Peyer's patch (tissue), 4 donors: ENCODE results near the gene HCFC1. TPM values are rescaled to one million over a fixed set of nuclear protein-coding genes. Genes with fewer than 3 reads are reported as not detected.

Experiments
- DNase-seq, 3 donors: peaks; one replicate each; pipeline ENCODE4 v3.0.0-alpha.2; 2017 to 2019
- H3K27ac ChIP-seq, 4 donors: fragments of 200-600 bp; sonication (generic); one replicate each; pipeline ENCODE4 v1.5.1; 2016 to 2019
- H3K27me3 ChIP-seq, 2 donors: fragments of 200-600 bp; sonication (generic); one replicate each; pipeline ENCODE4 v1.5.1; 2019
- H3K36me3 ChIP-seq, 3 donors: fragments of 200-600 bp; sonication (generic); one replicate each; pipeline ENCODE4 v1.5.1; 2016 to 2019
- H3K4me1 ChIP-seq, 4 donors: fragments of 200-600 bp; sonication (generic); one replicate each; pipeline ENCODE4 v1.5.1; 2016 to 2019
- H3K4me3 ChIP-seq, 4 donors: fragments of 200-600 bp; sonication (generic); 1 replicate in 3 of 4; 2 replicates in 1 of 4; pipeline ENCODE4 v1.5.1; 2016 to 2019; ENCODE audit warnings: mild to moderate bottlenecking in 1 of 4
- H3K9me3 ChIP-seq, 4 donors: fragments of 200-600 bp; sonication (generic); one replicate each; pipeline ENCODE4 v1.5.1; 2016 to 2019; ENCODE audit warnings: mild to moderate bottlenecking in 1 of 4
- POLR2A ChIP-seq, 2 donors: fragments of 450-650 bp; IDR thresholded peaks; one replicate each; pipeline ENCODE4 v1.5.1; 2017; ENCODE audit warnings: antibody characterized with exemption in 2 of 2, mild to moderate bottlenecking in 2 of 2, moderate library complexity in 2 of 2
- total RNA-seq, 4 donors: library from RNA; depleted of rRNA; stranded (reverse); fragments of >200 nt; gene quantifications; one replicate each; pipeline ENCODE4 v1.1.0, GENCODE V29; 2016
- TF ChIP-seq, protein P1 (sequence below), 6 experiments: fragments of 450-650 bp in 4 of 6; fragments of 200-600 bp in 2 of 6; sonication (generic) in 1 of 6; IDR thresholded peaks; one replicate each; pipeline ENCODE4 v1.5.1; 2017 to 2019; ENCODE audit warnings: antibody characterized with exemption in 6 of 6, mild to moderate bottlenecking in 3 of 6, moderate library complexity in 1 of 6

Gene HCFC1
- total RNA-seq, 4 donors from 2014 or later: 44.1 to 70.6 (median 55.6) TPM

DNA sequence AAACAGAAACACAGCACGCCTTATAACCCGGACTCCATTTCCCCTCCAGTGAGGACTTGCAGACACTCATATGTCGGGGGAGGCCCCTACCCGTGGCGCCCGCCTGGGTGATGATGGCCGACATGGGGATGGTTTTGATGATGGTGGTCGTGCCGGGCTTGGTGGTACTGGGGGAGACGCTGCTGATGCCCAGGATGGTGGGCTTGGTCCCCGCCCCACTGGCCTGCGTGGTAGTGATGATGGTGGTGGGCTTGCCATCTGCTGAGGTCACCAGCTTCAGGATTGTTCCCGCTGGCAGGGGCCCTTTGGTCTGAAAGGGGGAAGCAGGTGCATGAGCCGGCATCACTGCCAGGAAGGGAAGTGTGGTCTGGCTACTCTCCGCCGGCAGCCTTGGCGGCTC lies 14.4 kb downstream of the HCFC1 start:
- DNase-seq: no peak
- Histone ChIP-seq H3K36me3 (peaks cover 0 to 87% (median 0%) of the 10 kb centered on the region in 3 donors), H3K4me1 (peaks cover 0 to 4% (median 0%) of the 10 kb centered on the region in 4 donors), H3K4me3 (no peak overlapping the region), H3K27ac (no peak overlapping the region), H3K27me3 (no peaks in the 10 kb centered on the region), H3K9me3 (no peaks in the 10 kb centered on the region)
- TF ChIP-seq, protein P1, sequence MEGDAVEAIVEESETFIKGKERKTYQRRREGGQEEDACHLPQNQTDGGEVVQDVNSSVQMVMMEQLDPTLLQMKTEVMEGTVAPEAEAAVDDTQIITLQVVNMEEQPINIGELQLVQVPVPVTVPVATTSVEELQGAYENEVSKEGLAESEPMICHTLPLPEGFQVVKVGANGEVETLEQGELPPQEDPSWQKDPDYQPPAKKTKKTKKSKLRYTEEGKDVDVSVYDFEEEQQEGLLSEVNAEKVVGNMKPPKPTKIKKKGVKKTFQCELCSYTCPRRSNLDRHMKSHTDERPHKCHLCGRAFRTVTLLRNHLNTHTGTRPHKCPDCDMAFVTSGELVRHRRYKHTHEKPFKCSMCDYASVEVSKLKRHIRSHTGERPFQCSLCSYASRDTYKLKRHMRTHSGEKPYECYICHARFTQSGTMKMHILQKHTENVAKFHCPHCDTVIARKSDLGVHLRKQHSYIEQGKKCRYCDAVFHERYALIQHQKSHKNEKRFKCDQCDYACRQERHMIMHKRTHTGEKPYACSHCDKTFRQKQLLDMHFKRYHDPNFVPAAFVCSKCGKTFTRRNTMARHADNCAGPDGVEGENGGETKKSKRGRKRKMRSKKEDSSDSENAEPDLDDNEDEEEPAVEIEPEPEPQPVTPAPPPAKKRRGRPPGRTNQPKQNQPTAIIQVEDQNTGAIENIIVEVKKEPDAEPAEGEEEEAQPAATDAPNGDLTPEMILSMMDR (IDR thresholded peaks at IDR 0.05): no peak
- no peak for TF ChIP-seq POLR2A (IDR thresholded peaks at IDR 0.05)

DNA sequence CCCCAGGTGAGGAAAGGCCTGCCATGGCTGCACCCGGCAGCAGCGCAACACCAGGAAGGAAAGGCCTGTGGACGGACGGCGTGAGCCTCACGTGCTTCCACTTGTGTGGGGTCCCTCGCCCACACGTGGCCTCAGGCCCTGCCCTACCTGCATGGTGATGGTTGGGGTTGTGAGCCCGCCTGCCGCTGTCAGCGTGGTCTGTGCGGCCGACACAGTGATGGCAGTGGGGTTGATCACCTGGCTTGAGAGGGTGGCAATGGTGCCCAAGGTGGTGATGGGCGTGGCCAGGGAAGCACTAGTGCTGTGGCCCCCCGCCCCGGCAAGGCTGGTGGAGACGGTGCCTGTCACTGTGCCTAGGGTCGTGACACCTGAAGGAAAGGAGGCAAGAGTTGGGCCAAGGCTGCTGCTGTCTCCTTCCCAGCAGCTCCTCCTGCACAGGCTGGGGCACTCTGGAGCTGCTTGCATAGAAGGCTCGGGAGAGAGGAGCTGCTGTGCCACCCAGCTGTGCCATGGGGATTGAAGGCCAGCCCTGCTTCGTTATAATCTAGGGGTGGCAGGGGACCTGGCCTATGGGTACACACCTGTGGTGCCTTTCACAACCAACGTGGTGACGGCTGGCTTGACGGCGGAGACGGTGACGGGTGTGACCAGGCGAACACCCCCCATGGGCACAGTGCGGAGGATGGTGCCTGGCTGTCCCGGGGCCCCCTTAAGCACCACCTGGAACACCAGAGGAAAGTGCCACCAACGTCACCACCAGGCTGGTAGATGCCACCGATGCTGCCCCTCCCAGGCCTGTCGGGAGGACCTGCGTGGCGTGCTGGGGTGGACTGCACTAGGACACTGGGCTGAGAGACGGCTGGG lies 15.3 kb downstream of the HCFC1 start:
- TF ChIP-seq POLR2A (IDR thresholded peaks at IDR 0.05): no peak
- TF ChIP-seq, protein P1 (IDR thresholded peaks at IDR 0.05): no peak
- H3K27ac ChIP-seq: no peak overlapping the region

GRCh38 chrX:153955228-153955732 lies 16.3 kb downstream of the HCFC1 start:
- Histone ChIP-seq H3K36me3 (peaks cover 0 to 88% (median 3%) of the 10 kb centered on the region in 3 donors), H3K27me3 (no peaks in the 10 kb centered on the region), H3K9me3 (no peaks in the 10 kb centered on the region), H3K4me3 (no peak overlapping the region), H3K27ac (no peak overlapping the region), H3K4me1 (peaks cover 0 to 4% (median 0%) of the 10 kb centered on the region in 4 donors)
- DNase-seq: no peak
- TF ChIP-seq POLR2A (IDR thresholded peaks at IDR 0.05): no peak
- TF ChIP-seq, protein P1 (IDR thresholded peaks at IDR 0.05): no peak

More for the DNA sequence above, 15.3 kb downstream of the HCFC1 start:
- Histone ChIP-seq H3K4me3 (no peak overlapping the region), H3K9me3 (no peaks in the 10 kb centered on the region), H3K27me3 (no peaks in the 10 kb centered on the region), H3K4me1 (peaks cover 0 to 4% (median 0%) of the 10 kb centered on the region in 4 donors), H3K36me3 (peaks cover 0 to 88% (median 3%) of the 10 kb centered on the region in 3 donors)
- DNase-seq: no peak

- no peak for TF ChIP-seq POLR2A (IDR thresholded peaks at IDR 0.05)
- Histone ChIP-seq H3K4me3 (no peak overlapping the region), H3K36me3 (peaks cover 0 to 88% (median 3%) of the 10 kb centered on the region in 3 donors), H3K9me3 (no peaks in the 10 kb centered on the region), H3K27ac (no peak overlapping the region), H3K4me1 (peaks cover 0 to 4% (median 0%) of the 10 kb centered on the region in 4 donors), H3K27me3 (no peaks in the 10 kb centered on the region)
- DNase-seq: no peak
Measured at GRCh38 chrX:153954558-153955227, 16.9 kb downstream of the HCFC1 start.

GRCh38 chrX:153953892-153954557 lies 17.6 kb downstream of the HCFC1 start:
- TF ChIP-seq, protein P1 (IDR thresholded peaks at IDR 0.05): no peak
- no peak for TF ChIP-seq POLR2A (IDR thresholded peaks at IDR 0.05)
- Histone ChIP-seq H3K9me3 (no peaks in the 10 kb centered on the region), H3K4me1 (peaks cover 0 to 4% (median 0%) of the 10 kb centered on the region in 4 donors), H3K36me3 (peaks cover 0 to 88% (median 3%) of the 10 kb centered on the region in 3 donors), H3K27me3 (no peaks in the 10 kb centered on the region), H3K27ac (peak overlapping the region in 2 of 4 donors; percentile 19 to 68), H3K4me3 (peak overlapping the region in 1 of 4 donors; percentile 22)
- no peak for DNase-seq
